Ishikawa (cell line): ENCODE measurements around the gene SH3PXD2A.

Source experiments
- CEBPB ChIP-seq: IDR thresholded peaks from 2 replicates; pipeline ENCODE4 v1.6.1; 2012
- CREB1 ChIP-seq: IDR thresholded peaks from 2 replicates; pipeline ENCODE4 v1.6.1; 2012; ENCODE audit warnings: low read depth
- EGR1 ChIP-seq: IDR thresholded peaks from 2 replicates; pipeline ENCODE4 v1.6.1; 2012
- EP300 ChIP-seq: IDR thresholded peaks from 2 replicates; pipeline ENCODE4 v1.6.1; 2012; ENCODE audit warnings: borderline replicate concordance
- FOXM1 ChIP-seq: IDR thresholded peaks from 2 replicates; pipeline ENCODE4 v1.6.1; 2012; ENCODE audit warnings: low read depth, borderline replicate concordance
- MAX ChIP-seq: IDR thresholded peaks from 2 replicates; pipeline ENCODE4 v1.6.1; 2012
- NFIC ChIP-seq: IDR thresholded peaks from 2 replicates; pipeline ENCODE4 v1.6.1; 2012
- RAD21 ChIP-seq: IDR thresholded peaks from 2 replicates; pipeline ENCODE4 v1.6.1; 2012; ENCODE audit warnings: low read depth
- REST ChIP-seq: IDR thresholded peaks from 2 replicates; pipeline ENCODE4 v1.6.1; 2012; ENCODE audit warnings: low read depth, mild to moderate bottlenecking
- TAF1 ChIP-seq: IDR thresholded peaks from 2 replicates; pipeline ENCODE4 v1.6.1; 2012; ENCODE audit warnings: low read depth, mild to moderate bottlenecking
- TCF12 ChIP-seq: IDR thresholded peaks from 2 replicates; pipeline ENCODE4 v1.6.1; 2012; ENCODE audit warnings: low read depth
- TEAD4 ChIP-seq: IDR thresholded peaks from 2 replicates; pipeline ENCODE4 v1.6.1; 2012
- USF1 ChIP-seq: IDR thresholded peaks from 2 replicates; pipeline ENCODE4 v1.6.1; 2012
- YY1 ChIP-seq: IDR thresholded peaks from 2 replicates; pipeline ENCODE4 v1.6.1; 2012; ENCODE audit warnings: low read depth
- ZBTB7A ChIP-seq: IDR thresholded peaks from 2 replicates; pipeline ENCODE4 v1.6.1; 2012; ENCODE audit warnings: low read depth

The SH3PXD2A gene

GRCh38 chr10:103633846-103634245 is 221.5 kb downstream of the SH3PXD2A start:
- TF ChIP-seq ZBTB7A, result no peak
- no peak for TF ChIP-seq FOXM1
- TF ChIP-seq YY1, result no peak
- no peak for TF ChIP-seq RAD21
- no peak for TF ChIP-seq TCF12
- no peak for TF ChIP-seq USF1
- no peak for TF ChIP-seq MAX
- TF ChIP-seq CREB1, result no peak
- no peak for TF ChIP-seq TEAD4

GRCh38 chr10:103632247-103632642 is 223.1 kb downstream of the SH3PXD2A start:
- TF ChIP-seq TAF1 (no peak), CREB1 (no peak), ZBTB7A (no peak), EGR1 (no peak), YY1 (no peak), MAX (no peak), NFIC (no peak)

GRCh38 chr10:103630156-103630555 is 225.2 kb downstream of the SH3PXD2A start:
- TF ChIP-seq TAF1 (no peak), USF1 (peak; percentile 49; the same call in 1 of the 2 replicates)

GRCh38 chr10:103629581-103629980 is 225.8 kb downstream of the SH3PXD2A start:
- TF ChIP-seq TEAD4 (no peak), USF1 (no peak), EP300 (no peak), ZBTB7A (no peak), TCF12 (no peak), NFIC (no peak), CEBPB (no peak), YY1 (no peak), RAD21 (no peak), CREB1 (no peak), FOXM1 (no peak), EGR1 (no peak), TAF1 (no peak), MAX (no peak), REST (no peak)

GRCh38 chr10:103627893-103628292 is 227.5 kb downstream of the SH3PXD2A start:
- TF ChIP-seq NFIC, result no peak
- no peak for TF ChIP-seq ZBTB7A
- no peak for TF ChIP-seq CEBPB
- TF ChIP-seq EP300, result no peak
- TF ChIP-seq TAF1, result no peak
- no peak for TF ChIP-seq YY1
- no peak for TF ChIP-seq RAD21
- TF ChIP-seq MAX, result no peak
- TF ChIP-seq TCF12, result no peak
- TF ChIP-seq CREB1, result no peak
- no peak for TF ChIP-seq REST
- no peak for TF ChIP-seq EGR1
- TF ChIP-seq FOXM1, result no peak
- TF ChIP-seq USF1, result no peak
- TF ChIP-seq TEAD4, result no peak
